PC-3 (cell line): ENCODE results near the gene C2orf78.

Source experiments
- EZH2phosphoT487 ChIP-seq: fragments of 300-600 bp; sonication (generic); IDR thresholded peaks from 2 replicates; pipeline ENCODE4 v1.6.1; 2018; ENCODE audit warnings: mild to moderate bottlenecking, antibody characterized with exemption, low read length, borderline replicate concordance
- TF ChIP-seq, protein P1 (sequence below): fragments of 300-600 bp; sonication (generic); conservative IDR thresholded peaks from 2 replicates; pipeline ENCODE4 v1.5.1; 2017; ENCODE audit warnings: antibody characterized with exemption, low read depth, mild to moderate bottlenecking, low read length

DNA sequence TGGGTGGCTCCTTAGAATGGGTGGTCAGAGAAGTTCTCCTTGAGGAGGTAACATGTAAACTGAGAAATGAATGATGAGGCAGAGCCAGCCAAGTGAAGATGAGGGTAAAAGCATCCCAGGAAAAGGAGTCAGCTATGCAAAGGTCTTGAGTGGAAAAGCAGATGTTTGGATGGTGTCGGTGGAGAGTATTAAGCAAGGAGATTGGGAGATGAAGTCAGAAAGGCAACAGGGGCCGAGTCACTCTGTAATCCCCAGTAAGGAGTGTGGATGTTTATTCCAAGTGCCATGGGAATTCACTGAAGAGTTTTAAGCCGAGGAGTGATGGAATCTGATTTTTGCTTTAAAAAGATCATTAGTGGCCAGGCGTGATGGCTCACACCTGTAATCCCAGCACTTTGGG lies 41.4 kb downstream of the C2orf78 start:
- TF ChIP-seq, protein P1, sequence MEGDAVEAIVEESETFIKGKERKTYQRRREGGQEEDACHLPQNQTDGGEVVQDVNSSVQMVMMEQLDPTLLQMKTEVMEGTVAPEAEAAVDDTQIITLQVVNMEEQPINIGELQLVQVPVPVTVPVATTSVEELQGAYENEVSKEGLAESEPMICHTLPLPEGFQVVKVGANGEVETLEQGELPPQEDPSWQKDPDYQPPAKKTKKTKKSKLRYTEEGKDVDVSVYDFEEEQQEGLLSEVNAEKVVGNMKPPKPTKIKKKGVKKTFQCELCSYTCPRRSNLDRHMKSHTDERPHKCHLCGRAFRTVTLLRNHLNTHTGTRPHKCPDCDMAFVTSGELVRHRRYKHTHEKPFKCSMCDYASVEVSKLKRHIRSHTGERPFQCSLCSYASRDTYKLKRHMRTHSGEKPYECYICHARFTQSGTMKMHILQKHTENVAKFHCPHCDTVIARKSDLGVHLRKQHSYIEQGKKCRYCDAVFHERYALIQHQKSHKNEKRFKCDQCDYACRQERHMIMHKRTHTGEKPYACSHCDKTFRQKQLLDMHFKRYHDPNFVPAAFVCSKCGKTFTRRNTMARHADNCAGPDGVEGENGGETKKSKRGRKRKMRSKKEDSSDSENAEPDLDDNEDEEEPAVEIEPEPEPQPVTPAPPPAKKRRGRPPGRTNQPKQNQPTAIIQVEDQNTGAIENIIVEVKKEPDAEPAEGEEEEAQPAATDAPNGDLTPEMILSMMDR: no peak
- no peak for TF ChIP-seq EZH2phosphoT487
